Measurements from ENCODE around the gene CTNNBIP1. TPM values are rescaled to one million over a fixed set of nuclear protein-coding genes. Genes with fewer than 3 reads are reported as not detected.
A peak's percentile ranks its signal among the peaks of the same experiment; 100 is the strongest.

The CTNNBIP1 gene
- total RNA-seq, 4 donors from 2014 or later: 17.0 to 27.2 (median 23.4) TPM

GRCh38 chr1:9822897-9823692 lies 87.0 kb downstream of the CTNNBIP1 start:
- intact Hi-C loops (cut with DNase I): no loop called here

GRCh38 chr1:9822490-9822889 lies 87.6 kb downstream of the CTNNBIP1 start:
- WGBS: 5% methylated on average over 8 of the region's 8 CpGs
- peaks cover 23 to 53% (median 48%) of the 10 kb centered on the region in 4 donors for H3K4me1 ChIP-seq
- TF ChIP-seq POLR2AphosphoS5 (IDR thresholded peaks at IDR 0.05) (no peak), POLR2A (IDR thresholded peaks at IDR 0.05; ENCODE audit: low read depth) (no peak), CTCF (IDR thresholded peaks at IDR 0.05) (no peak), EP300 (IDR thresholded peaks at IDR 0.05) (no peak)
- no peak for DNase-seq (ENCODE audit: extremely low spot score)
- intact Hi-C loops (cut with DNase I): no loop called here
- H3K27me3 ChIP-seq: no peaks in the 10 kb centered on the region
- H3K4me3 ChIP-seq: peak overlapping the region; percentile 84 to 93 (median 91)
- no peaks in the 10 kb centered on the region for H3K9me3 ChIP-seq
- H3K27ac ChIP-seq (replicated peaks in 1 of 4): peak overlapping the region; percentile 90 to 98 (median 92)
- no peaks in the 10 kb centered on the region for H3K36me3 ChIP-seq

More at GRCh38 chr1:9822897-9823692, 87.0 kb downstream of the CTNNBIP1 start:
- TF ChIP-seq POLR2A (IDR thresholded peaks at IDR 0.05; ENCODE audit: low read depth): no peak
- no peak for TF ChIP-seq POLR2AphosphoS5 (IDR thresholded peaks at IDR 0.05)
- no peak for TF ChIP-seq EP300 (IDR thresholded peaks at IDR 0.05)
- no peak for TF ChIP-seq CTCF (IDR thresholded peaks at IDR 0.05)
- no peak for DNase-seq (ENCODE audit: extremely low spot score)
- 0% methylated on average over 32 of the region's 71 CpGs for WGBS
- Histone ChIP-seq H3K27ac (replicated peaks in 1 of 4) (peak overlapping the region; percentile 90 to 98 (median 92)), H3K4me1 (peaks cover 23 to 53% (median 42%) of the 10 kb centered on the region in 4 donors), H3K4me3 (peak overlapping the region; percentile 84 to 93 (median 91)), H3K36me3 (no peaks in the 10 kb centered on the region), H3K27me3 (no peaks in the 10 kb centered on the region), H3K9me3 (no peaks in the 10 kb centered on the region)

DNA sequence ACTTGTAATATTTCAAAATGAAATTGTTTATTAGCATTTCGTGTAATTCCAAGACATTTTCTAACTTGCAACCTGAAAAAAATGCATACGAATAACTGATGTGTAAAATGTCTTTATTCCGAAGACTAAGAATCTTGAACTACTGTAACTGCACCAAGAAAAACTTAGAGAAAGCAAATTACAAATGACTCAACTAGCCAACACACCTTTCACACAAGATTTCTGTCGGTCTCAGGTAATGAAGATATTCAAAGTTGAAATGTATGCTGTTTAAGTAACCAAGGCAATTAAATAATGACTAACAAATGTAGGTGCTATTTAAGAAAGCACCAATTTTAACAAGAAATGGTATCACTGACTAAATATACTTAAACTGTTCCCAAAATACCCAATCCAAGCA lies 88.4 kb downstream of the CTNNBIP1 start:
- TF ChIP-seq POLR2AphosphoS5 (IDR thresholded peaks at IDR 0.05): no peak
- no peak for TF ChIP-seq POLR2A (IDR thresholded peaks at IDR 0.05; ENCODE audit: low read depth)
- TF ChIP-seq CTCF (IDR thresholded peaks at IDR 0.05): no peak
- no peak for TF ChIP-seq EP300 (IDR thresholded peaks at IDR 0.05)
- intact Hi-C loops (cut with DNase I): no loop called here
- WGBS: 85% methylated on average over 4 of the region's 4 CpGs
- DNase-seq (ENCODE audit: extremely low spot score): no peak
- Histone ChIP-seq H3K4me1 (peaks cover 23 to 56% (median 52%) of the 10 kb centered on the region in 4 donors), H3K9me3 (no peaks in the 10 kb centered on the region), H3K4me3 (peak overlapping the region in 1 of 4 donors; percentile 90), H3K36me3 (no peaks in the 10 kb centered on the region), H3K27me3 (no peaks in the 10 kb centered on the region), H3K27ac (replicated peaks in 1 of 4) (peak overlapping the region in 1 of 4 donors; percentile 98)

DNA sequence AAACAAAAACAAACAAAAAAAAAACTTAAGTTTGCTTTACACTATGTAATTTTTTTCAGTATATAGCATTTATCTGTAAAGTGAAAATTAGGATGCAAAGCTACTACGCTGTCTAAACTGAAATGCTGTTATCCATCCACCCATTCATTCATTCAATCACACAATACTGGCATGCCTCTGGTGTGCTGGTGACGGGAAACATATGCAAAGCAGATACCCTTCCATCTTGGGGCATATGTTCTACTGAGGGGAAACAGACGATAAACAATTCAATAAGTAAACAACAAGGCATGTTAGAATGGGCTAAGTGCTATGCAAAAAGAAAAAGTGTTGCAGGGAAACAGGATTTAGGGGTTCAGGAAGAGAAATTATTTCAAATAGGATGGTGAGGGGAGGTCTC lies 89.5 kb downstream of the CTNNBIP1 start:
- H3K36me3 ChIP-seq: no peaks in the 10 kb centered on the region
- H3K27me3 ChIP-seq: no peaks in the 10 kb centered on the region
- no peak for DNase-seq (ENCODE audit: extremely low spot score)
- peaks cover 19 to 51% (median 47%) of the 10 kb centered on the region in 4 donors for H3K4me1 ChIP-seq
- no peak overlapping the region for H3K4me3 ChIP-seq
- H3K27ac ChIP-seq (replicated peaks in 1 of 4): no peak overlapping the region
- H3K9me3 ChIP-seq: no peaks in the 10 kb centered on the region
- no peak for TF ChIP-seq POLR2A (IDR thresholded peaks at IDR 0.05; ENCODE audit: low read depth)
- TF ChIP-seq EP300 (IDR thresholded peaks at IDR 0.05): no peak
- no peak for TF ChIP-seq CTCF (IDR thresholded peaks at IDR 0.05)
- intact Hi-C loops (cut with DNase I): no loop called here
- WGBS: 79% methylated on average over 3 of the region's 3 CpGs

All from esophagus muscularis mucosa (tissue), 4 donors.